HEK293T (cell line): ENCODE data around the gene MYO1B.

Experiments
- FOXK2 ChIP-seq: fragments of 450-650 bp; IDR thresholded peaks from 2 replicates; pipeline ENCODE4 v1.6.1; 2016; ENCODE audit warnings: mild to moderate bottlenecking
- NFRKB ChIP-seq: fragments of 450-650 bp; IDR thresholded peaks from 2 replicates; pipeline ENCODE4 v1.6.1; 2016; ENCODE audit warnings: mild to moderate bottlenecking, moderate library complexity
- SP1 ChIP-seq: fragments of 450-650 bp; IDR thresholded peaks from 2 replicates; pipeline ENCODE4 v1.6.1; 2017
- SUZ12 ChIP-seq: fragments of 450-650 bp; IDR thresholded peaks from 2 replicates; pipeline ENCODE4 v1.6.1; 2016; ENCODE audit warnings: mild to moderate bottlenecking
- TF ChIP-seq, protein P1 (sequence below): fragments of 450-650 bp; IDR thresholded peaks from 2 replicates; pipeline ENCODE4 v1.6.1; 2016

DNA sequence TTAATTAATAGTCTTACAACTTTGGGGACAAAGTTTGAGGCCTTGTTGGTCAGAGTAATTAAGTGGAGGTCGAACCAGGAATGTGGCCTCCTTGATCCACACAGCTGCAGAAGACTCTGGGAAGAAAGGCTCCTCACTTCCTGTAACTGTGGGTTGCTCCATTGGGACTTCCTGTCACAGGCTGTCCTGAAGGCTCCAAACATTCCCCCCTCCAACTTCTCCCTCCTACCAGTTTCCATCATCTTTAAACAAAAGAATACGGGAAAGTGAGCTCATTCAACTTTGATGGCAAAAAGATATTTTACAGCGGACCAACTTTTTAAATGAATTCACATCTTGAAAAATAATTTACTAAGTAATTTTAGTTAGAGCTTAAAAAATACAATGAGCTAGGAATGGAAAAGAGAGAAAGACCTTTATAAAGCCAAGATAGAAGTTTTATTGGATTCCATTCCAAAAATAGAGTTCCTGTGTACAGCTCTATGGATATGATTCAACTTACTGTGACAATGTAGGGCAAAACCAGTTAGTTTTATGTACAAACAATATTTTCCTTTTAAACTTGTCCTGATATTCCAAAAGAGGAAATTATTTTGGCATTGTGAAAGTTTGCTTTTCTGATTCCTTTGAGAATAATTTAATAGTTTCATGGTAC is 220.7 kb downstream of the MYO1B start:
- no peak for TF ChIP-seq SP1
- no peak for TF ChIP-seq FOXK2
- no peak for TF ChIP-seq SUZ12
- TF ChIP-seq, protein P1, sequence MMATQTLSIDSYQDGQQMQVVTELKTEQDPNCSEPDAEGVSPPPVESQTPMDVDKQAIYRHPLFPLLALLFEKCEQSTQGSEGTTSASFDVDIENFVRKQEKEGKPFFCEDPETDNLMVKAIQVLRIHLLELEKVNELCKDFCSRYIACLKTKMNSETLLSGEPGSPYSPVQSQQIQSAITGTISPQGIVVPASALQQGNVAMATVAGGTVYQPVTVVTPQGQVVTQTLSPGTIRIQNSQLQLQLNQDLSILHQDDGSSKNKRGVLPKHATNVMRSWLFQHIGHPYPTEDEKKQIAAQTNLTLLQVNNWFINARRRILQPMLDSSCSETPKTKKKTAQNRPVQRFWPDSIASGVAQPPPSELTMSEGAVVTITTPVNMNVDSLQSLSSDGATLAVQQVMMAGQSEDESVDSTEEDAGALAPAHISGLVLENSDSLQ: no peak
- no peak for TF ChIP-seq NFRKB
